K562 (cell line): ENCODE data around the gene SMG1. TPM values are rescaled to one million over a fixed set of nuclear protein-coding genes. Genes with fewer than 3 reads are reported as not detected.

Experiments used
- ATAC-seq: fragments of 200-7000 bp; cut with Tn5 transposase; 3 replicates; pipeline ENCODE4 v1.9.1; 2020; ENCODE audit warnings: moderate library complexity
- BruUV-seq: library from RNA; stranded (reverse); fragments of 400-500 nt; replicated peaks from 2 replicates; lab custom pipeline; 2021; lab: Mats Ljungman, UMichigan
- CTCF ChIA-PET: fragments of 300-600 bp; formaldehyde crosslinking; extraction: SDS; loops from one replicate; lab custom pipeline; 2021; ENCODE audit warnings: low intra/inter-chr PET ratio; lab: Yijun Ruan, JAX
- POLR2A ChIA-PET: fragments of 300-600, 350-650 bp; sonication (Branson Sonifier 250); formaldehyde crosslinking; extraction: SDS; loops from one replicate; lab custom pipeline; 2021; ENCODE audit warnings: antibody characterized with exemption, inconsistent platforms; lab: Yijun Ruan, JAX
- DNase-seq, 4 experiments: peaks; one replicate each; pipeline versions ENCODE4 v3.0.0 to v3.0.0-alpha.2; 2011 to 2018; ENCODE audit warnings: low spot score in 3 of 4, mixed read lengths in 3 of 4; ENCODE audit errors: extremely low read depth in 1 of 4
- FAIRE-seq: peaks from 2 replicates; lab custom pipeline; 2011; peaks lifted over from hg19 to GRCh38; lab: Jason Lieb, UNC
- H2AFZ ChIP-seq: 2 replicates; pipeline ENCODE4 v1.6.0; 2011; ENCODE audit warnings: low read depth, low read length, control low read depth, inconsistent platforms
- H3K27ac ChIP-seq: fragments of 200-600 bp; 3 replicates; pipeline ENCODE4 v1.8.0; 2011; ENCODE audit warnings: low read depth, mild to moderate bottlenecking, control low read depth, inconsistent platforms, low read length, moderate library complexity, mixed read lengths; ENCODE audit errors: extremely low read depth
- H3K27me3 ChIP-seq, 2 experiments: fragments of 300-600 bp in 1 of 2; 2 replicates in 1 of 2; 3 replicates in 1 of 2; pipeline versions ENCODE4 v1.6.0 to v1.8.0; 2011; ENCODE audit warnings: inconsistent platforms in 2 of 2, low read length in 2 of 2, mild to moderate bottlenecking in 1 of 2, mixed read lengths in 1 of 2, moderate library complexity in 1 of 2; ENCODE audit not compliant: control insufficient read depth in 2 of 2, insufficient read depth in 2 of 2
- H3K36me3 ChIP-seq: fragments of 300-600 bp; 3 replicates; pipeline ENCODE4 v1.8.0; 2011; ENCODE audit warnings: mild to moderate bottlenecking, low read length, inconsistent platforms; ENCODE audit not compliant: control insufficient read depth, insufficient read depth
- H3K4me1 ChIP-seq, 2 experiments: fragments of 200-600 bp in 1 of 2; replicated peaks in 1 of 2; 2 replicates in 1 of 2; 3 replicates in 1 of 2; pipeline versions ENCODE4 v1.5.1 to v1.8.0; 2011; ENCODE audit warnings: inconsistent platforms in 2 of 2, low read length in 2 of 2, mild to moderate bottlenecking in 1 of 2, mixed read lengths in 1 of 2, moderate library complexity in 1 of 2; ENCODE audit not compliant: control insufficient read depth in 2 of 2, insufficient read depth in 2 of 2
- H3K4me2 ChIP-seq: 2 replicates; pipeline ENCODE4 v1.6.1; 2011; ENCODE audit warnings: low read length, control low read depth, inconsistent platforms, mixed read lengths; ENCODE audit not compliant: insufficient read depth
- H3K4me3 ChIP-seq: fragments of 200-600 bp; sonication (generic), shearing (Covaris generic); 2 replicates; pipeline ENCODE4 v1.5.1; 2016; ENCODE audit warnings: control low read depth, inconsistent platforms
- H3K79me2 ChIP-seq: fragments of 200-600 bp; 3 replicates; pipeline ENCODE4 v1.8.0; 2011; ENCODE audit warnings: low read length, inconsistent platforms; ENCODE audit not compliant: control insufficient read depth, insufficient read depth
- H3K9ac ChIP-seq, 2 experiments: 2 replicates each; pipeline versions ENCODE4 v1.6.0 to v1.6.1; 2011; ENCODE audit warnings: low read depth in 2 of 2, low read length in 2 of 2, control low read depth in 1 of 2, inconsistent platforms in 1 of 2, mild to moderate bottlenecking in 1 of 2, mixed read lengths in 1 of 2; ENCODE audit not compliant: insufficient read depth in 1 of 2
- H3K9me1 ChIP-seq: one replicate; pipeline ENCODE4 v1.6.0; 2011; ENCODE audit warnings: inconsistent platforms, mild to moderate bottlenecking, low read length, moderate library complexity; ENCODE audit not compliant: control insufficient read depth, insufficient read depth
- H3K9me3 ChIP-seq: replicated peaks from 2 replicates; pipeline ENCODE4 v1.5.1; 2011; ENCODE audit warnings: low read depth, low read length, inconsistent platforms; ENCODE audit not compliant: control insufficient read depth, insufficient read depth
- H4K20me1 ChIP-seq: replicated peaks from 2 replicates; pipeline ENCODE4 v1.6.1; 2011; ENCODE audit warnings: low read length, inconsistent platforms, mixed read lengths; ENCODE audit not compliant: control insufficient read depth, insufficient read depth
- ARHGAP35 ChIP-seq: fragments of 450-650 bp; IDR thresholded peaks from 2 replicates; pipeline ENCODE4 v1.6.1; 2018; ENCODE audit not compliant: partially characterized antibody
- ATF7 ChIP-seq: fragments of 450-650 bp; IDR thresholded peaks from 2 replicates; pipeline ENCODE4 v1.7.1; 2014; ENCODE audit warnings: mild to moderate bottlenecking, moderate library complexity
- BRCA1 ChIP-seq, 2 experiments: fragments of 450-650 bp in 1 of 2; sonication (generic) in 1 of 2; formaldehyde crosslinking in 1 of 2; IDR thresholded peaks; 2 replicates each; pipeline versions ENCODE4 v1.5.0 to v1.6.1; 2017 to 2020; ENCODE audit warnings: mild to moderate bottlenecking in 1 of 2, missing genetic modification reagents in 1 of 2
- HDGF ChIP-seq: fragments of 450-650 bp; IDR thresholded peaks from 2 replicates; pipeline ENCODE4 v1.6.1; 2016
- HIVEP1 ChIP-seq: fragments of 250-450 bp; sonication (Bioruptor Pico); IDR thresholded peaks from 2 replicates; pipeline ENCODE4 v1.4.0; 2020; ENCODE audit warnings: mild to moderate bottlenecking
- HNRNPLL ChIP-seq: fragments of 200-400 bp; formaldehyde crosslinking; IDR thresholded peaks from 2 replicates; pipeline ENCODE4 v1.6.1; 2017; ENCODE audit warnings: low read length, low read depth, mild to moderate bottlenecking; ENCODE audit not compliant: poor library complexity, severe bottlenecking
- KLF1 ChIP-seq: fragments of 450-650 bp; IDR thresholded peaks from 2 replicates; pipeline ENCODE4 v1.6.1; 2016; ENCODE audit warnings: missing genetic modification characterization, missing compliant biosample characterization
- LEF1 ChIP-seq: fragments of 450-650 bp; IDR thresholded peaks from 2 replicates; pipeline ENCODE4 v1.6.1; 2016; ENCODE audit warnings: mild to moderate bottlenecking
- SMAD4 ChIP-seq: fragments of 250-450 bp; sonication (Bioruptor Pico); conservative IDR thresholded peaks from 2 replicates; pipeline ENCODE4 v1.8.0; 2021; ENCODE audit warnings: inconsistent platforms, mild to moderate bottlenecking, moderate library complexity
- TSC22D4 ChIP-seq: fragments of 450-650 bp; IDR thresholded peaks from 2 replicates; pipeline ENCODE4 v1.6.1; 2016; ENCODE audit warnings: missing genetic modification characterization, missing biosample characterization, control low read depth
- ZEB2 ChIP-seq: fragments of 450-650 bp; IDR thresholded peaks from 2 replicates; pipeline ENCODE4 v1.6.1; 2016
- ZNF165 ChIP-seq: fragments of 250-450 bp; sonication (Bioruptor Pico); IDR thresholded peaks from 2 replicates; pipeline ENCODE4 v1.4.0; 2020; ENCODE audit warnings: borderline replicate concordance
- ZNF318 ChIP-seq, 2 experiments: fragments of 450-650 bp; IDR thresholded peaks; 2 replicates each; pipeline ENCODE4 v1.6.1; 2016; ENCODE audit warnings: mild to moderate bottlenecking in 2 of 2, borderline replicate concordance in 1 of 2, low read depth in 1 of 2, moderate library complexity in 1 of 2
- ZNF445 ChIP-seq: fragments of 250-450 bp; sonication (Bioruptor Pico); IDR thresholded peaks from 2 replicates; pipeline ENCODE4 v1.4.0; 2020; ENCODE audit warnings: low read depth, mild to moderate bottlenecking, moderate library complexity
- WGBS: fragments of 100-300 bp; shearing (Covaris generic); methylation state at CpG from one replicate; pipeline ENCODE4 v1.1.6; 2016; ENCODE audit warnings: low coverage, mixed read lengths; ENCODE audit not compliant: insufficient coverage; ENCODE audit errors: missing lambda C conversion rate; 5-methylcytosine and 5-hydroxymethylcytosine counted together
- in situ Hi-C: fragments of 300-500 bp; cut with MboI; formaldehyde crosslinking; loops from 4 replicates; pipeline ENCODE4 v1.15.0; 2018; ENCODE audit warnings: inconsistent platforms, mixed read lengths
- intact Hi-C: fragments of 100-400 bp; cut with micrococcal nuclease; formaldehyde crosslinking; loops from 2 replicates; pipeline ENCODE4 v1.14.2; 2022
- polyA plus RNA-seq, 8 experiments: library from polyadenylated mRNA; depleted of rRNA in 4 of 8; stranded (reverse) in 5 of 8; unstranded in 3 of 8; fragments of >200 nt; fragmentation: Nextera tagmentation in 2 of 8; fragmentation: Illumina TruSeq in 1 of 8; extraction: Ambion mirVana in 2 of 8; extraction: Trizol in 1 of 8; gene quantifications; 2 replicates each; pipeline versions ENCODE4 v1.2.1 to v1.2.3, GENCODE V29; 2011 to 2014; ENCODE audit warnings: inconsistent platforms in 1 of 8, missing spikeins in 1 of 8
- total RNA-seq, 7 experiments: library from RNA; depleted of rRNA in 6 of 7; stranded (reverse); fragments of >200 nt in 6 of 7; fragmentation: Illumina TruSeq in 2 of 7; extraction: Trizol in 2 of 7; gene quantifications; 2 replicates each; pipeline versions ENCODE4 v1.2.1 to v1.2.3, GENCODE V29; 2011 to 2021; ENCODE audit warnings: low replicate concordance in 1 of 7
- TF ChIP-seq, protein P1 (sequence below): fragments of 450-650 bp; IDR thresholded peaks from 2 replicates; pipeline ENCODE4 v1.6.1; 2014; ENCODE audit warnings: low read depth, mild to moderate bottlenecking, moderate library complexity, borderline replicate concordance

The SMG1 gene
- total and polyA plus RNA-seq, 9 of the 15 experiments (the other 6 are each of a cell fraction or from before 2014, with no cell fraction given), result 3.4 to 54.8 (median 32.0) TPM

- no peaks in the 10 kb centered on the region for H3K36me3 ChIP-seq
- POLR2A ChIA-PET, result no interaction called here
- no peaks in the 10 kb centered on the region for H3K79me2 ChIP-seq
- 36% methylated on average over 4 of the region's 4 CpGs for WGBS
- no peak overlapping the region for H3K4me3 ChIP-seq
- no peak overlapping the region for H2AFZ ChIP-seq
- no peak for ATAC-seq
- H3K27me3 ChIP-seq, result peaks cover 5% of the 10 kb centered on the region in 2 experiments; a peak in 3 of 5 replicates
- no peaks in the 10 kb centered on the region for H3K9me1 ChIP-seq
- no peaks in the 10 kb centered on the region for H4K20me1 ChIP-seq
- no TSS peak for BruUV-seq
- in situ Hi-C loops (no loop called here), intact Hi-C loops (loop anchor here (1.0 kb wide), 1 partner anchor 169 kb away; the partner anchor contains the start of gene ARL6IP1)
- no peak overlapping the region for H3K4me2 ChIP-seq
- no peak for FAIRE-seq
- H3K9me3 ChIP-seq, result no peaks in the 10 kb centered on the region
- no peak for DNase-seq
- CTCF ChIA-PET, result interaction anchor here (1.2 to 1.5 kb wide), 2 partner anchors 30 to 167 kb away, joined by 4 to 8 read pairs; no protein-coding TSS in a partner anchor
- no peak overlapping the region for H3K9ac ChIP-seq
- no peaks in the 10 kb centered on the region for H3K4me1 ChIP-seq
- no peak overlapping the region for H3K27ac ChIP-seq
- no peak for TF ChIP-seq HDGF
- no peak for TF ChIP-seq ARHGAP35
- no peak for TF ChIP-seq LEF1
- TF ChIP-seq HIVEP1 (CRISPR knock-in tag), result no peak
- TF ChIP-seq, protein P1, sequence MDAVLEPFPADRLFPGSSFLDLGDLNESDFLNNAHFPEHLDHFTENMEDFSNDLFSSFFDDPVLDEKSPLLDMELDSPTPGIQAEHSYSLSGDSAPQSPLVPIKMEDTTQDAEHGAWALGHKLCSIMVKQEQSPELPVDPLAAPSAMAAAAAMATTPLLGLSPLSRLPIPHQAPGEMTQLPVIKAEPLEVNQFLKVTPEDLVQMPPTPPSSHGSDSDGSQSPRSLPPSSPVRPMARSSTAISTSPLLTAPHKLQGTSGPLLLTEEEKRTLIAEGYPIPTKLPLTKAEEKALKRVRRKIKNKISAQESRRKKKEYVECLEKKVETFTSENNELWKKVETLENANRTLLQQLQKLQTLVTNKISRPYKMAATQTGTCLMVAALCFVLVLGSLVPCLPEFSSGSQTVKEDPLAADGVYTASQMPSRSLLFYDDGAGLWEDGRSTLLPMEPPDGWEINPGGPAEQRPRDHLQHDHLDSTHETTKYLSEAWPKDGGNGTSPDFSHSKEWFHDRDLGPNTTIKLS, result no peak
- no peak for TF ChIP-seq ZEB2
- no peak for TF ChIP-seq ATF7
- TF ChIP-seq HNRNPLL, result no peak
- no peak for TF ChIP-seq ZNF318 (IDR thresholded peaks at IDR 0.05; ENCODE audit: borderline replicate concordance in 1 of 2, low read depth in 1 of 2)
- TF ChIP-seq ZNF165 (CRISPR knock-in tag), result no peak
- no peak for TF ChIP-seq TSC22D4
- no peak for TF ChIP-seq KLF1 (tag)
- TF ChIP-seq SMAD4 (CRISPR knock-in tag), result no peak
- TF ChIP-seq BRCA1 (IDR thresholded peaks at IDR 0.05), result no peak
- no peak for TF ChIP-seq BRCA1 (CRISPR knock-in tag; IDR thresholded peaks at IDR 0.05)
- no peak for TF ChIP-seq ZNF445 (CRISPR knock-in tag)
Measured at GRCh38 chr16:18969855-18970240, 43.6 kb upstream of the SMG1 start.
